ENCODE data around the gene LDB2.

The LDB2 gene

DNA sequence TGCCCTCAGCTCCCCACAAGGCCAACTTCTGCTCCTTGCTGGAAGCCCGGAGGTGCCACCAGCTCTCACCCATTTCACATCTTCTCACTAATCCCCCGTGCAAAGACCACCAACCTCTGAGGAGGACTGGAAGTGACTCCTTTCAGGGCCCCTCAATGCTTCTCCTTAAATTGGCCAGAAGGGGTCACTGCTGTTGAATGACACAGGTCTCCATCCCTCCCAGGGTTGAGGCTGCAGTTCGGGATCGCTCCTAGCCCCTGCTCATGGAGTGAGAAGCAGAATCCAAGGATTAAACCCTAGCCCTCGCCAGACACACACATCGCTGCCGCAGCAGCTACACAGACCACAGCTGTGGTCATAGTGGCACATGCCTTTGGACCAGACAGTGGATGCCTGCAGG is 392.7 kb downstream of the LDB2 start:
- no peak for DNase-seq (ENCODE audit: low spot score)
- no peak for TF ChIP-seq CTCF (IDR thresholded peaks at IDR 0.05; ENCODE audit: extremely low read depth, missing control alignments)

DNA sequence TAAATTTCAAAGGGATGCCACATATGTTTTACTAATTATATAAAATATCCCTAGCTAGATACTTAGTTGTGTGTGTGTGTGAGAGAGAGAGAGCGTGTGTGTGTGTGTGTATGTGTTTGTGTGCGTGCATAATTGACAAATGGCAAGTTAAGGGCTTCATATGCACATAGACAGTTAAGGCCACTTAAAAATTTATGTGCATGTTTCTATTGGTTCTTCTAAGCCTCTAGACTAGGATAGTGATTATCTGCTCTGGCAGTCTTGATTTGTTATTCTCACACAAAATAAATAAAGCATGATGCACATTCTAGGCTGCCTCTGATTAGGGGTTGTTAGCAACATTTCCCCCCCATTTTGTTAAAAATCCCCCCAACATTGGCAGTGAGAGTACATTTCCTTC is 393.2 kb downstream of the LDB2 start:
- no peak for DNase-seq (ENCODE audit: low spot score)
- no peak for TF ChIP-seq CTCF (IDR thresholded peaks at IDR 0.05; ENCODE audit: extremely low read depth, missing control alignments)

DNA sequence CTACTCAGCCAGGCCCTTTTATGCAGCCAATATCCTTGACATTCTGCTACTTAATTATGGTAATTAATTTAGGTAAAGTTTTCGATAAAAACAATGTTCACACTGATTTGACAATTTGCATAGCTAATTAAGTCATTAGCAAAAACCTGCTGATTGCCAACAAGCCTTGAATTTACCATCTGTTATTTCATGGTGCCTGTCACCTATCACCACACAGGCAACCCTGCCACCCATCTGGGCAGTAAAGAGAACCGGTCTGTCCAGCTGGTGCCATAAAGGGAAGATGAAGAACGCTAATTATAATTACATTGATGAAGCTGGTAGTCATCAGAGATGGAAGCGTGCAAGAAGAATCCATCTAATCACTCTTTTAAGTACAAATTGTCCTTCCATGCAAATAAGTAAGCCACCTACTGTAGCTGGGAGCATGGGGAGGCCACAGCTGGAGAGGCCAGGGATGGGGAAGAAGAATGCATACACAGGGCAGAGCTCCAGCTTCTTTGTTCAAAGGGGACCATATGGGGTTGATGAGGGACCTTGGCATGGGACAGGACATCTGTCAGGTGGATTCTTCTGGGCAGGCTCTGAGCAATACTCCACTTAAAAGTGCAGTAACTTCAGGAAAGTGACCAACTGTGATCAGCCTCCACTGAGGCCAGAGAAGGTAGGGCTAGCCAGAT is 394.9 kb downstream of the LDB2 start:
- no peak for DNase-seq (ENCODE audit: low spot score)
- no peak for TF ChIP-seq CTCF (IDR thresholded peaks at IDR 0.05; ENCODE audit: extremely low read depth, missing control alignments)

- no peak for DNase-seq (ENCODE audit: low spot score)
- no peak for TF ChIP-seq CTCF (IDR thresholded peaks at IDR 0.05; ENCODE audit: extremely low read depth, missing control alignments)
Observed at GRCh38 chr4:16498978-16499377, 399.5 kb downstream of the LDB2 start.

GRCh38 chr4:16496501-16496900 is 401.9 kb downstream of the LDB2 start:
- TF ChIP-seq CTCF (IDR thresholded peaks at IDR 0.05; ENCODE audit: extremely low read depth, missing control alignments) = no peak
- no peak for DNase-seq (ENCODE audit: low spot score)

DNA sequence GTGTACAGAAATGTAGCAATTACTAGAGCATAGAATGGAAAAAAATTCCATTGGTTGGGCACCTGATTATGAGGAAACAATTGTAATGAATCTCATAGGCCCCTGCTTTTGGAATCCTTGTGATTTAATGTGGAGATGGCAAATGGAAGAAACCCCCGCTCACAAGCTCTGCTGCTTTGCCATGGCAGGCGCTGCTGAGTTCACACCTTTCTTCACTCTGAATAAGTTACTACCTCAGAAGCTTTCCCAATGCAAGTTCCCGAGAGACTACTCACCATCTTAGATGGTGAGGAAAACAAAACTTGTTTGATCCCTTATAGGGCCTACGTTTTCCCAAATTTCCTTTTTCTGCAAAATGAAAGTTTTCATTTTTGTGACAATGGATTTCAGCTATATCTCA is 405.6 kb downstream of the LDB2 start:
- TF ChIP-seq CTCF (IDR thresholded peaks at IDR 0.05; ENCODE audit: extremely low read depth, missing control alignments) = no peak
- no peak for DNase-seq (ENCODE audit: low spot score)

- DNase-seq (ENCODE audit: low spot score) = no peak
- TF ChIP-seq CTCF (IDR thresholded peaks at IDR 0.05; ENCODE audit: extremely low read depth, missing control alignments) = no peak
Observed at GRCh38 chr4:16489226-16489625, 409.2 kb downstream of the LDB2 start.

All from GM20000 (cell line).